ENCODE data around the gene XPO6.

XPO6 gene

DNA sequence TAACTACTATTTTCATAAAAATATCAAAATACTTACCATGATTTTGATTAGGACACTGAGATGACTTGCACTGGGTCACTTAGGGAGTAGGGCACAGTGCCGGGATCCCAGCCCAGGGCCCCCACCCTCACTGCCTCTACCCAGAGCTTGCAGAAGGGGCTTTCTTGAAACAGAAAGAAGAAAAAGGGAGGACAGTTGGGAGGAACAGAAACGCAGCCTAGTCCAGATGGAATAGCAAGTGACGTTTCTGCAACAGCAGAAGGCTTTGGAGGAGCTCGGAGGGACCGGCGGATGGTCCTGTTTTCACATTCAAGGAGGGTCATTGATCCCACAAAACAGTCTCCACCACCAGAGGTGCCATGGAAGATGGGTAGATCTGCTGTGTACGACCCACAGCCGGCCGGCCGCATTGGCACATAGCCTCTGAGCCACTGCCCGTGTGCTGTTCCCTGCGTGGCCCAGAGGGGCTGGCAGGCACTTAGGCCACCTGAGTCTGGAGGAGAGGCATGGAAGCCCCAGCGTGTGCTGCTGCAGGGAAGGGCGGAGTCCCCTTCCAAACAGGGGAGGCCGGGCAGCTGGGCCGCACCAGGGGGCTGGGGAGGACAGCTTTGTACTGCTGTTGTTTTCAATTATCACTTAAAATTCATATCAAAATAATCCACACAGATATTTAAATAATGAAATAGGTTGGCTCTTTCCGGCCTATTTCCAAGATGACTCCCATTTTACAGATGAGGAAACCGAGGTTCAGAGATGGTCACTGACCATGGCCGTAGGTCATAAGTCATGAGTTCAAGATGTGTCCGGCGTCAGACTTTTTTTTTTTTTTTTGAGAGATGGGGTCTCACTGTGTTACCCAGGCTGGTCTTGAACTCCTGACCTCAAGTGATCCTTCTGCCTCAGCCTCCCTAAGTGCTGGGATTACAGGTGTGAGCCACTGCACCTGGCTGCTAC is 125.3 kb downstream of the XPO6 start:
- no peak for DNase-seq

DNA sequence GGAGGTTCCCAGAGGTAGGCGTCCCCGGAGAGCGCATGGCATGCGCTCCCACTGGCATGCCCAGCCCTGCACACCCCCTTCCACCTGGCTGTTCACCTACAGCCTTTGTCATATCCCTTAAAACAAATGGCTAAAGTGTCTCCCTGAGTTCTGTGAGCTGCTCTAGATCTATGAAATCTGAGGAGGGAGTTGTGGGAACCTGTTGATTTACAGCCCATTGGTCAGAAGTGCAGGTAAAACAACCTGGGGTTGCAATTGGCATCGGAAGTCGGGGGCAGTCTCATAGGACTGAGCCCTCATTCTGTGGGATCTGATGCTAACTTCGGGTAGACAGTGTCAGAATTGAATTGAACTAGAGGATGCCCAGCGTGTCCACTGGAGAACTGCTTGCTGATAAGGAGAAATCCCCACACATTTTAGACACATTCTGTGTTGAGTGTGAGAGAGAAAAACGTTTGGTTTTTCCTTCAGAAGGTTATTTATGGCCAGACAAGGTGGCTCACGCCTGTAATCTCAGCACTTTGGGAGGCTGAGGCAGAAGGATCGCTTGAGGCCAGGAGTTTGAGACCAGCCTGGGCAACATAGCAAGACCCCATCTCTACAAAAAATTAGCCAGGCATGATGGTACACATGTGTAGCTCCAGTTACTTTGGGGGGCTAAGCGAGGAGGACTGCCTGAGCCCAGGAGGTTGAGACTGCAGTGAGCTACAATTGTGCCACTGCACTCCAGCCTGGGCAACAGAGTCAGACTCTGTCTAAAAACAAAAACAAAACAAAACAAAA is 126.2 kb downstream of the XPO6 start:
- DNase-seq: no peak

DNA sequence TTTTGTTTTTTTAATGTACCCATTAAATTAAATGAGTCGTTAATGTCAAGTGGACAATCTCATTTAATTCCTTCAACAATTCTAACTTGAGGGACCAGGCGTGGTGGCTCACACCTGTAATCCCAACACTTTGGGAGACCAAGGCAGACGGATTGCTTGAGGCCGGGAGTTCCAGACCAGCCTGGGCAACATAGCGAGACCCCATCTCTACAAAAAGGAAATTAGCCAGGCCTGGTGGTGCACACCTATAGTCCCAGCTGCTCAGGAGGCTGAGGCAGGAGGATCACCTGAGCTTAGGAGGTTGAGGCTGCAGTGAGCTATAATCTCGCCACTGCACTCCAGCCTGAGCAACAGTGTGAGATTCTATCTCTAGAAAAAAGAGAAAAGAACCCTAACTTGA is 127.6 kb downstream of the XPO6 start:
- DNase-seq: no peak

DNA sequence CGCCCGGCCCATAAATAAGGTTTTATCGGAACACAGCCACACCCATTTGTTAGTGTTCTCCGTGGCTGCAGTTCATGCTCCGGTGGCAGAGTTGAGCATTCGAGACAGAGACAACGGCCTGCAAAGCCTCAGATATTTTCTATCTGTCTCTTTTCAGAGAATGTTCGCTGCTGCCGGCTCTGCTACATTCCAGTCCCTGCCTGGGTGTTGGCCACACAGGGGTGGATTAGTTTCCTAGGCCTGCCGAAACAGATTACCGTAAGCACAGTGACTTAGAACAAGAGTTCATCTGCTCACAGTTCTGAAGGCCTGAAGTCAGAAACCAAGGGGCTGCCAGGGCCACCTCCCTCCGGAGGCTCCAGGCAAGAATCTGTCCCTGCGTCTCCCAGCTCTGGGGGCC is 129.1 kb downstream of the XPO6 start:
- DNase-seq: no peak

DNA sequence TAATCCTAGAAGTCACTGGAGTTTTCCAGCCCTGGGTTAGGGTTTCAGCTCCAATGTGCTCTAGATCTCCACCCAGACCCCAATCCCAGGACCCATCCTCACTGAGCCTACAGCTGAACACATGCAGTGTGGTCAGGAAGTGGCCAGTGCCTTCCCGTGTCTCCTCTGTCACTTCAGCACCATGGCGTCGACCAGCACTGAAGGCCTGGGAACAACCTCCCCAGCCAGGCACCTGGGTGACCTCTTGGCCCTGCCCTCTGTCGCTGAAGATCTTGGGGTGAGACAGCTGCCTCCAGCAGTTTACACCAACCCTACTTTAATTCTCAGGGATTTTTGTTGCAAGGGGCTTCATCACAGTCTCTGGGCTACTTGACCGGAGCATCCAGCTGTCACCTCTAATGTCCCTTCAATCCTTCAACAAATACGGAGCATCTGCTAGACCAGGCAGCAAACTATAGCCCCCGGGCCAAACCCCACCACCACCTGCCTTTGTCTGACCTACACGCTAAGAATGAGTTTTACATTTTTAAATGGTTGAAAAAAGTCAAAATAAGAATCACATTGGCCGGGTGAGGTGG is 130.3 kb downstream of the XPO6 start:
- no peak for DNase-seq

DNA sequence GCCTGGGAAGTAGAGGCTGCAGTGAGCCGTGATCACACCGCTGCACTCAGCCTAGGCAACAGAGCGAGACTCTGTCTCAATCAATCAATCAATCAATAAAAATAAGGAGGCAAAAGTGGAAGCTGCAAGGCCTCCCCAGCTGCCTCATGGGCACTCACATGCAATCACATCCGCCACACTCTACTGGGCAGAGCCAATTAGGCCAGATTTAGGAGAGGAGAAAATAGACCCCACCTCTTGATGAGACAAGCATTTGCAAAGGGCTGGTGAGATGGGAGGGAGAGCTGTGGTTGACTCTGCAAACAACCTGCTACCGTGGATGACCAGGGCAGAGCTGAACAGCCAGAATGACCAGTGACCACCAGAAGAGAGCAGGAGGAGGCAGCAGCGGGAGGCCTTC is 133.5 kb downstream of the XPO6 start:
- DNase-seq: no peak

DNA sequence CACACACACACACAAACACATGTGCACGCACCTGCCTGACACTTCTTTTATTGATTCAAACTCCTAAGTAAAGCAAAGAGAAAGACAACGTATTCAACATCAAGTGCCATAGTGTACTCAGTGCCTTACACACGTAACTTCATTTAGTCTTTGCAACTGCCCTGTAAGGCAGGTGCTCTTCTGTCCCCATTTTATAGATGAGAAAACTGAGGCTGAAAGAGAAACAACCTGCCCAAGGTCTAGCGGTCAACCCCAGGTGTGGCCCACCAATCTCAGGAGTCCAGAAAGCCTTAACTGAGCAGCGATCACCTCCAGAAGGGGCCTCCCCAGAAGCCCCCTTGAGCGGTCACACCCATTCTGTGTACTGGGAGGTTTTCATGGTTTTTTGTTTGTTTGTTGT is 137.9 kb downstream of the XPO6 start:
- DNase-seq: no peak

DNA sequence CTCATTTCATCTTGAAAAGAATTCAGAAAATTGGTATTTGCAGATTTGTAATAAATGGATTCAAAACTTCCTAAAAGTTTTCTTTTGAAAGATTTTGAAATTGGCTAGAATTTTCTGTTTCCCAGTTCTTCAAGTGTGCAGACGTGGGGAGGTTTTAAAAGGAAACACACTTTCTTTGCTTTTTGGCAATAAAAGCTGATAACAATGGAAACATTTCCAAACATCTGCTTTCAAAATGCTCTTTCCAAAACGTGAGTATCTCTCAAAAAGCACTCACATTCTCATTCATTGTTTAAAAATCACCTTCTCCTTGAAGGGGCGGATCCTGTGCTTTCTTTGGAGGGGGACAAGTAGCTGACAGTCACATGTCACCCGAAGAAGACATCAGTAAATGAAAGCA is 139.7 kb downstream of the XPO6 start:
- DNase-seq: no peak

DNA sequence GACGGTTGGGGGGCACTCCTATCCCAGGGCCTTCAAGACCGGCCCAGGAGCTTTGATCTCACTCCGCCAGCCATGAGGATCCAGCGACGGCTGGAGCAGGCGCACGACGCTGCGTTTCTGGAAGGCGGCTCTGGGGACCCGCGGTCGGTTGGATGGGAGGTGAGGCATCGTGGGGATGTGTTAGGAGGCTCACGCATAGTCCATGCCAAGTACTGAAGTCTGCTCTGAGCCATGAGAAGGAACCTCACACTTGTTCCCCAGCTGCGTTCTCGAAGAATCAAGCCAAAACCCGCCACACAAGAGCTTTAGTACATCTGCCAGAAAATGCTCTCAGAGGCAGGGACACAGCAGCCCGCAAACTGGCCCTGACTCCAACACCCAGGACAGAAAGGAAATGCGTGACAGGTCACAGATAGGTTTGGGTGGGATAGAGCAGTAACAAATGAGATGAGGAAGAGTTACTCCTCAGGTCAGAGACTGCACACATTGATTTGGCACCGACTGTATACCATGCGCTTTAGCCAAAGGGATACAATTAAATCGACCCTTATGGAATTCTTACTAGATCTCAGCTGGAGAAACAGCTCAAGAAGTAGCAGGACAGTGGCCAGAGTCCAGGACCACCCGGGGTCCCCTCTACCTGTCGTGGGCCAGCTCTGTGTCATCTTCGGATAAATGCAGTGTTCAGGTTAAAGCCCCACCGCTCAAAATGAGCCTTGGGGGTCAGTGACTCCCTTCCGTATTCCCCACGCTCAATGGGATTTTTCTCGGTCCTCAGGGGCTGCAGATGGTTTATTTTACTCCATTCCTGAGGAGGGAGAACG is 141.6 kb downstream of the XPO6 start:
- DNase-seq: no peak

DNA sequence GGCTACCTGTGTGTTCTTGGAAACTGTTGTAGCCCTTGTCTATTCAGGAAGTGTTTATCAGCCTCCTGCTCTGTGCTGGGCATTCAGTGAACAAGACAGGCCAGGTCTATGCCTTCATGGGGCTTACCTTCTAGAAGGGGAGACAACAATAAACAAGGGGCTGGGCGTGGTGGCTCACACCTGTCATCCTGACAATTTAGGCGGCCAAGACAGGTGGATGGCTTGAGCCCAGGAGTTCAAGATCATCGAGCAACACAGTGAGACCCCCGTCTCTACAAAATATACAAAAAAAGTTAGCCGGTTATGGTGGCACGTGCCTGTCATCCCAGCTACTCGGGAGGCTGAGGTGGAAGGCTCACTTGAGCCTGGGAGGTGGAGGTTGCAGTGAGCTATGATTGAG is 142.8 kb downstream of the XPO6 start:
- no peak for DNase-seq

DNA sequence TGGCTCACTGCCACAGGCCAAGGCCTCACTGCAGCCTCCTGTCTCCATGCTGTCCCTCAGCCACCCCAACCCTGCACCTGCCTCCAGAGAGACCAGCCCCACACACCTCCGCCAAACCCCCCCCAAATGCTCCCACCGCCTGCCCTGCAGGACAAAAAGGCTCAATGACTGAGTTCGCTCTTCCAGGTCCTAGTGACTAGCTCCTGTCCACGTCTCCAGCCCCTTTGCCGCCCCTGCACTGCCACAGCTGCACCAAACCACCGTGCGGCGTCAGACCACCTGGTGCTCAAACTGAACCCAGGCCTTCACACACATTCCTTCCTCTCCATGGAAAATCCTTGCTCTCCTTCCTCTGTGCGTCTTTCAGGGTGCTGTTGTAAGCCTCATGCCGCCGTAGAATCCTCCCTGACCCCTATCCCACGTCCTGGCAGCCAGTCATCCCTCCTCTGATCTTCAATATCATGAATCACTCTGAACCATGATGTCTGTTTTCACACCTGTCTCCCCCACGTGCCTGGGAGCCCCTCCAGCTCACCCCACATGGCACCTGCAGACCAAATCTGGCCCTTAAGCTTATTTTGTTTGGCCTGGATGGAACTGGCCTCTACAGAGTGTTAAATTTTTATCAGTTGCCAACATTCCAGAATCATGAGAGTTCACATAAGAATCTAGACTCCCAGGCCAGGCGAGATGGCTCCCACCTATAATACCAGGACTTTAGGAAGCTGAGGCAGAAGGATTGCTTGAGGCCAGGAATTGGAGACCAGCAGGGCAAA is 144.0 kb downstream of the XPO6 start:
- DNase-seq: no peak

DNA sequence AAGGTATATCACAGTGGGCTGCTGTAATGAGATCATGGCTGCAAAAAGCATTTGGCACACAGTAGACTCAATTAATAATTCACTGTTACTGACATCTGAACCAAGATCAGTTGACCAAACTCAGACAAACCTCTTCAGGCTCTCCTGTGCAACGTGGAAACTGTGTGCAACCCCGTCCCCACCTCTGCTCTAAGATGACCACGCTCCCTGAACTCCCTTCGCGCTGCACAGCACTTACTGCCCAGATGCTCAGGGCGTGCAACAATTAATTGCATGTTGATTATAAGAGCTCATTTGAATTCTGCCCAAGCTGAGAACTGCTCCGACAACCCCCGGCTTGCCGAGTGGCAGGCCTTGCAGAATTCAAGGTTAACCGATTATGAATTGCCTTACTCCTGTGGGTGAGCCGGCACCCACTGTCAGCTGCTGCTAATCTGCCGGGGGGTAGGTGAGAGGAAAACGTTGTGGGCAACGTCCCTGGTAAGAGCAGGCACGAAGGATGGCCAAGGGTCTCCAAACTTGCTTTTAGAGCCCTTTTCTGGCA is 147.0 kb downstream of the XPO6 start:
- DNase-seq: no peak

DNA sequence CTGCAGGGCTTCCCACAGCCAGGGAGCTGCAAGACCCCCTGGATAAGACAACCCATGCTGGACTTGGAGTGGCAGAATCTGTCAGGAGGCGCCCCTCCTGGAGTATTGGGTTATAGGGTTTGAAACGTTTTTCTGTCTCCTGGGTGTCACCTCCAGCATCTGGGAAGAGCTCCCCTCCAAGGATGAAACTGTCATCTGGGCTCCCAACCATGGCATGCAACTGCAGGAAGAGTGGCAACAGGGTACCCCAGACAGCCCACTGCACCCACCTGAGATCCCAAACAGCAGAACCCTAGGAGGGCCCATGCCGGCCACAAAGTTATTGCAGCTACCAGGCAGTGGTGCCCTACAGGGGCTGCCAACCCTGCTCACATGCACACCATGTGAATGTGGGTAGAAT is 147.6 kb downstream of the XPO6 start:
- no peak for DNase-seq

DNA sequence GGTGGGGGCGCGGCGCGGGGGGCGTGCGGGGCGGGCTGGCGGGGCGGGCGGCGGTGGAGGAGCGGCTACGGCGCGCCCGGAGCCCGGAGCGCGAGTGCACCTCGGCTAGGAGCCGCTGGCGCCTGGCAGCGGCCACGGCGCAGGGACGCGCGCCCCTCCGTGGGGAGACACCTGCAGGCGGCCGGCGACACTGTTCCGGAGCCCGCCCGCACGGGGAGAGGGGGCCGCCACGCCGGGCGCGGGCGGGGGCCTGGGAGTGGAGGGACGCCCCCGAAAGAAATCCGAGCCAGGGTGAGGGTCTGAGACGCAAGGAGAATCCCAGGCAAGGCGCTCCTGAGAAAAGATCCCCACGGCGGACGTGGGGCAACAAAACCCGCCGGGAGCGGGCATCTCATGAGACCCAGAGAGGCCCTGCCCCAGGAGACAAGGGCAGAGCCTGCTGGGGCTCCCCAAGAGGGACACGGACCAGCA is 148.1 kb downstream of the XPO6 start, which contains the start of gene GSG1L:
Gene GSG1L (minus strand): TSS at position 124 of the 471 bp plus-strand sequence. CDS start 290 bp downstream, outside the sequence.
- no peak for DNase-seq

DNA sequence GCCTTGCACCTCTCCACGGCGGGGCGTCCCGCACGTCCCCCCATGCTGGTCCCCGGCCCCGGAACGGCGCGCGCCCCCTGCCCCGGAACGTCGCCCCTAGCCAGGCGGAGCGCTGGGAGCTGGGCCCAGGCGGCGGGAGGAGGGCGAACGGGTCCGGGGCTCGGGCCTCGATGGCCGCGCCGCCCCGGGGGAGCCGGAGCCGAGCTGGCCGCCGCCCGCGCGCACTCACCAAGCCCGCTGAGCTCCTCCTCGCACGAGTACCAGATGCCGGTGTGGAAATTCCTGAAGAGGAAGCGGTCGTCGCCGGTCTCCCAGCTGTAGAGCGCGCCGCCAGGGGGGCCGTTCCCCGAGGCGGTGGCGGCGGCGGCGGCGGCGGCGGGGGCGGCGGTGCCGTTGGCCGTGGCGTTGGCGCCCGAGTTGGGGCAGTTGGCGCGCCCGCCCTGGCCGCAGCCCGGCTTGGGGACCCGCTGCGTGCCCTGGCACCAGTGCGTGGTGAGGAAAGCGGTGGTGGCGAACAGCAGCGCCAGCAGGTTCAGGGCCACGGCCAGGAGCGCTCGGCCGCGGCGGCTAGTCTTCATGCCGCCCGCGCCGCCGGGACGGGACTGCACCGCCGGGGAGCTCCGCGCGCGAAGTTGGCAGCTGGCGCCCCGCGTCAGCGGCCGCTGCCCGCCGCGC is 148.8 kb downstream of the XPO6 start:
- no peak for DNase-seq

DNA sequence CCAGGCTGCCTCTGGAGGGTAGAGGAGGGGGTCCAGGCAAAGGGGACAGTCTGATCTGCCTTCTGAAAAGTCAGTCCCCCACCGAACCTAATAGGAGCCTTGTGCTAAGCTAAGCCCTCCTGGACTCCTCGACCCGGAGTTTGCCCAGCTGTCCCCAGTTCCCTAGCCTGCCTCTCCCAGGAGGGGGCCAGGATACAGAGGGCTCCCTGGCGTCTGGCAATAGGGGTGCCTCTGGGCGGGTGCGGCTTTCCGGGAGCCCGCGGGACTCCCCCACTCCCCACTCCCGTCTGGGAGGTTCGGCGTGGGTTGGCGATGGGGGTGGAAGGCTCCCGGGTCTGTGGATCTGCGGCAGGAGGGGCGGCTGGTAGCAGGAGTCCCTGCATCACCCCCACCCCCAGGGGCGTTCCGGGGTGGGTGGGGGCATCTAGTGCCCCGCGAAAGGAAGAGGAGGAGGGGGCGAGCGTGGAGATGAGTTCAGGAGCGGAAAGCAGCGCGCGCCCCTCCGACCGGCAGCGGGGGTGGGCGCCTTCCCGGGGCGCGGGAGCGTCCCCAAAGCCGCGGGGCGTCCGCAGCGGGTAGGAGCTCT is 149.4 kb downstream of the XPO6 start:
- no peak for DNase-seq

DNA sequence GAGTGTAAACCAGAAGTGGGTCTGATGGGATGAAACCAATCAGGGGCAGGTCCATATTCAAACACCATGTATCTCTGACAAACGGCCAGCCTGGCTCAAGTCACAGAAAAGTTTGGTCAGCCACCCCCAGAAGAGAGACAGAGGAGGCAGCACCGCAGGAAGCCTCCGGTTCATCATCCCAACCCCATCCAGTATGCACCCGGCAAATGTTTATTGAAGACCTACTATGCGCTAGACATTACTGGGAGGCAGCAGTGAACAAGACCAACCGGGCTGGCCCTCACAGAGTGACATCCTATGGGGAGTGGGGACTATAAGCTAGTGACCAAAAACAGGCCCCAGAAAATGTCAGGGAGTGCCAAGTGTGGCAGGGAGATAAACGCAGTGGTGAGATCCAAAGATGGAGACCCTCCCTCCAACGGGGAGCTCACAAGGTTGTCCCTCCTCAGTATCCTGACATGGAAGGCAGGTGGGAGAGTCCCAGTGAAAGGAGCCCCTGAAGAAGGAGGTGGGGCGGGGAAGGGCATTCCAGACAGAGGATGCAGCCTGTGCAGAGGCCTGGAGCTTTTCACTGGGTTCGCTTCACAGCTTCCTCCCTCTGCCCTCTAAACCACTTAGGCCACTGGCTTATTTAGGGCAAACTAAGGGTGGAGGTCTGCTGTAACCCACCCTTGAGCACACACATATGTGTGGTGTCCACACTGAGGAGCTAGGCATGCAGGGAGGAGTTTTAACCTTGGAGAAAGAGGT is 150.2 kb downstream of the XPO6 start:
- DNase-seq: no peak

DNA sequence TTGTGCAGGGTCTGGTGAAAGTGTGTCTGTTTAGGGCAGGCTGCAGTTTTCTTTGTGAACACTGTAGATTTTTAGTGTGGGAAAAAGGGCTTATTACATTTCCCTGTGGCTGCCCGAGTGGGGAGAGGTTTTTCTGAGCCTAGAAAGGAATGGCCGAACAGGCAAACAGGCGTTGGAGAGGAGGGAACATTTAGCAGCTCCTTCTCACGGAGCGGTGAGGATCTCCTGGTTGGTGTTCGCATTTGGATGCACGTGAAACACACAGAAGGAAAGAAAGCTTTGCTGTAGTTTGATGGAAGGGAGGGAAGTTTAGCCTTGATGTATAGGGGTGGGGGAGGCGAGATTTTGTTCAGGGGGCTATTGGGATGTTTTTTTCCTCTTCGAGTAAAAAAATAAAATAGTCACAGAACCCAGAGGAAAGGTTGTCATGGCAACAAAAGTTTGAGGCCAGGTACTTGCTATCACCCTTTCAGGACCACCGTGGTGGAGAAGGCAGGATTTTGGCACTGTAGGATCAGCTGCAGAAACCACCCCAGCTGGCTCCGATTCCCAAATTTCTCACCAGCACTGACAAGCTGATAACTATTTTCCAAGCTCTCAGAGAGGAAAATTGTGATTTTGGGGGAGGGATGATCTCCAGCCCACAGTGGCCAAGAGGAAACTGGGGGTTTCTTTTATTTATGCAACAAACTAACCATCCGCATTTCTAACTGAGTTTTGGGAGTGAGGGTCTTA is 151.8 kb downstream of the XPO6 start:
- no peak for DNase-seq
